ENCODE results near the gene ATP8B2. TPM values are rescaled to one million over a fixed set of nuclear protein-coding genes. Genes with fewer than 3 reads are reported as not detected.
A peak's percentile ranks its signal among the peaks of the same experiment; 100 is the strongest.

ATP8B2 gene
- total and polyA plus RNA-seq, 11 donors: 7.2 to 45.0 (median 15.5) TPM

DNA sequence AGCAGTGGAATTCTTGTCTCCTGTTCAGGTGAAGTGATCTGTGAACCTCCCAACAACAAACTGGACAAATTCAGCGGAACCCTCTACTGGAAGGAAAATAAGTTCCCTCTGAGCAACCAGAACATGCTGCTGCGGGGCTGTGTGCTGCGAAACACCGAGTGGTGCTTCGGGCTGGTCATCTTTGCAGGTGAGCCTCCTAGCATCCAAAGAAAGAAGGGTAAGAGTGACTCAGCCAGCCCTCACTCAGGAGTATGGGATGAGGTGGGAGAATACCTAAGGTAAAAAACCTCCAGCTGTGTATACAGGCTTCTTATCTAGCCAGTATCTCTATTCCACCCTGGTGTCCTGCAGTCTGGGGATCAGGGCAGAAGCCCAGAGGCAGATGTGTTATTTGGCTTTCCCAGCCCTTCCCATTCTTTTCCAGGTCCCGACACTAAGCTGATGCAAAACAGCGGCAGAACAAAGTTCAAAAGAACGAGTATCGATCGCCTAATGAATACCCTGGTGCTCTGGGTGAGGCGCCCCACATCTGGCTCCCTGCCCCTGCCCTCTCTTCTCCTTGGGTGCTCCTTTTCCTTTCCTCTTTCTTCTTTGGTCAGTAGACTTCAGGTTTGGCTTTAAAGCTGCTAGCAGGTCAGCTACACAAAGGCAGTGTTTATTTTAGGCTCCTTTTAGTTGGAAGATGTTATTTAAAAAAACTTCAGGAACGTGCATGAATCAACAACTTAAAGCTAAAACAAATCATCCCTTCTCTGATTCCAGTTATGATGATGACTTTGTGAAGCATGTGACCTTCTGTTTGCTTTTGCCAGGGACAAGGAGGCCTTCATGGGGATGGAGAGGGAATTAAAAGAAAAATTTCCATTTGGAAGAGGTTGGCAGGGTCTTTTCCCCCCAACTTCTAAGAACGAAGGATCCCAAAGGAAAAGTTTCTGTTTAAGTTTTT lies 9.0 kb downstream of the ATP8B2 start:
- Histone ChIP-seq H3K9me3 (no peaks in the 10 kb centered on the region), H3K27ac (peak overlapping the region in 7 of 12 donors; percentile 20 to 68 (median 34)), H3K36me3 (peaks cover 0 to 84% (median 66%) of the 10 kb centered on the region in 9 donors), H3K27me3 (no peaks in the 10 kb centered on the region), H3K4me1 (peaks cover 0 to 41% (median 9%) of the 10 kb centered on the region in 12 donors), H3K4me3 (no peak overlapping the region)
- 78 to 86% (median 84%) methylated on average over 13 of the region's 13 CpGs for WGBS, 4 donors
- no peak for DNase-seq
- TF ChIP-seq CTCF (IDR thresholded peaks at IDR 0.05): no peak
- TF ChIP-seq POLR2A (IDR thresholded peaks at IDR 0.05): no peak
- no peak for ATAC-seq
- intact Hi-C loops (cut with DNase I): loop anchor here in 8 of 10 donors (5.0 to 10.0 kb wide), 6 partner anchors 60 to 210 kb away; partner anchors contain the start of genes TPM3 (in 3 of the 8), HAX1 (in 2 of the 8) and CFAP141 (in 1 of the 8)

DNA sequence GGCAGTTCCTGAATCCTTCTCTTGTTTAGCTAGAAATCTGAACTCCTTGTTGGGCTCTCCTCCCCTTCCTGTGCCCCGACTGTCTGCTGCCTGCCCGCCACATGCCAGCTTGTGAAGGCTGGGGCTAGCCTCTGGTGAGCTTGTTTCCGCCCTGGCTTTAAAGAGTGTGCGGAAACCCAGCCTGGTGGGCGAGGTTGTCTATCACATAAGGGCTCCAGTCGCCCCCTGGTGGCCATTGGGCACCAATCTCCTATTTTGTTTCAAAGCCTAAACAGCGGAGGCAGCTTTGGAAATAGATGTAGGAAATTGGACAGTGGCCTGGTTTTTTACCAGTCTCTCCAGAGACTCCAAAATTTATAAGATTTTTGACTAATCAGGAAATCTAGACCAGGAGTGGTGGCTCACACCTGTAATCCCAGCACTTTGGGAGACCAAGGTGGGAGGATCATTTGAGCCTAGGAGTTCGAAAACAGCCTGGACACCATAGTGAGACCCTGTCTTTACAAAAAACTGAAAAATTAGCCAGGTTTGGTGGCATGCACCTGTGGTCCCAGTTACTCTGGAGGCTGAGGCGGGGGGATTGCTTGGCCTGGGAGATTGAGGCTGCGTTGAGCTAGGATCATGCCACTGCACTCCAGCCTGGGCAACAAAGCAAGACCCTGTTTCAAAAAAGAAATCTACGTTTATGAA lies 9.8 kb downstream of the ATP8B2 start:
- 39 to 52% (median 45%) methylated on average over 11 of the region's 11 CpGs for WGBS, 4 donors
- Histone ChIP-seq H3K27ac (peak overlapping the region in 7 of 12 donors; percentile 20 to 68 (median 34)), H3K27me3 (no peaks in the 10 kb centered on the region), H3K4me1 (peaks cover 0 to 36% (median 8%) of the 10 kb centered on the region in 12 donors), H3K36me3 (peaks cover 0 to 88% (median 71%) of the 10 kb centered on the region in 9 donors), H3K9me3 (no peaks in the 10 kb centered on the region), H3K4me3 (no peak overlapping the region)
- ATAC-seq (peak; percentile 52 to 75 (median 73)), DNase-seq (peak; percentile 76 to 91 (median 82))
- intact Hi-C loops (cut with DNase I): loop anchor here in 6 of 10 donors (10.0 kb wide), 4 partner anchors 60 to 210 kb away; partner anchors contain the start of genes TPM3 (in 3 of the 6), CFAP141 (in 1 of the 6) and HAX1 (in 1 of the 6)
- TF ChIP-seq POLR2A (IDR thresholded peaks at IDR 0.05) (no peak), CTCF (IDR thresholded peaks at IDR 0.05) (peak; percentile 78 to 94 (median 90))

GRCh38 chr1:154337253-154337894 lies 12.0 kb downstream of the ATP8B2 start:
- DNase-seq (no peak), ATAC-seq (no peak)
- Histone ChIP-seq H3K4me3 (peak overlapping the region in 1 of 12 donors; percentile 6), H3K36me3 (peaks cover 0 to 89% (median 81%) of the 10 kb centered on the region in 9 donors), H3K27ac (peak overlapping the region in 1 of 12 donors; percentile 81), H3K9me3 (no peaks in the 10 kb centered on the region), H3K4me1 (peaks cover 0 to 48% (median 8%) of the 10 kb centered on the region in 12 donors), H3K27me3 (no peaks in the 10 kb centered on the region)
- TF ChIP-seq CTCF (IDR thresholded peaks at IDR 0.05): no peak
- no peak for TF ChIP-seq POLR2A (IDR thresholded peaks at IDR 0.05)
- WGBS, 4 donors: 91 to 96% (median 93%) methylated on average over 8 of the region's 8 CpGs
- intact Hi-C loops (cut with DNase I): loop anchor here in 6 of 10 donors (10.0 kb wide), 4 partner anchors 63 to 207 kb away; partner anchors contain the start of genes TPM3 (in 3 of the 6), CFAP141 (in 1 of the 6) and HAX1 (in 1 of the 6)
